Stimulated activated CD4-positive, alpha-beta T cell treated with anti-CD3 and anti-CD28 coated beads, Interleukin-15, amount 100 ng/mL, for 1 hour (primary cell): ENCODE measurements around the gene AGT.
"Not testable (repeated sequence)": the region's sequence is repeated elsewhere in the genome, so short reads cannot be mapped to it uniquely, and the experiment has no call there.

ENCODE experiments used
- DNase-seq, 2 donors: peaks; one replicate each; pipeline ENCODE4 v3.0.0-alpha.2; 2020; ENCODE audit warnings: low read depth in 1 of 2, low spot score in 1 of 2

Gene AGT

GRCh38 chr1:230693221-230693620, 20.7 kb downstream of the AGT start:
- DNase-seq = no peak

- no peak for DNase-seq
Observed at GRCh38 chr1:230691615-230692014, 22.3 kb downstream of the AGT start.

- DNase-seq = no peak
Observed at GRCh38 chr1:230690101-230690500, 23.8 kb downstream of the AGT start.

GRCh38 chr1:230686747-230687146, 27.2 kb downstream of the AGT start:
- DNase-seq = no peak

GRCh38 chr1:230684998-230685397, 28.9 kb downstream of the AGT start:
- no peak for DNase-seq

- DNase-seq = no peak
Observed at GRCh38 chr1:230684146-230684545, 29.8 kb downstream of the AGT start.

GRCh38 chr1:230682882-230683610, 30.9 kb downstream of the AGT start:
- DNase-seq = no peak

GRCh38 chr1:230682274-230682673, 31.6 kb downstream of the AGT start:
- no peak for DNase-seq

- no peak for DNase-seq
Observed at GRCh38 chr1:230681599-230681998, 32.3 kb downstream of the AGT start.

- DNase-seq = no peak
Observed at GRCh38 chr1:230680300-230681025, 33.5 kb downstream of the AGT start.

- no peak for DNase-seq
Observed at GRCh38 chr1:230679825-230680224, 34.1 kb downstream of the AGT start.

- DNase-seq = no peak
Observed at GRCh38 chr1:230679192-230679591, 34.7 kb downstream of the AGT start.

GRCh38 chr1:230677200-230677599, 36.7 kb downstream of the AGT start:
- DNase-seq = no peak

- no peak for DNase-seq
Observed at GRCh38 chr1:230674581-230674980, 39.3 kb downstream of the AGT start.

GRCh38 chr1:230669543-230669942, 44.4 kb downstream of the AGT start:
- no peak for DNase-seq

- DNase-seq = no peak
Observed at GRCh38 chr1:230668227-230668626, 45.7 kb downstream of the AGT start.

- DNase-seq = no peak
Observed at GRCh38 chr1:230661976-230662375, 51.9 kb downstream of the AGT start.

GRCh38 chr1:230658691-230659090, 55.2 kb downstream of the AGT start:
- DNase-seq = no peak

GRCh38 chr1:230658103-230658502, 55.8 kb downstream of the AGT start:
- not testable (repeated sequence) for DNase-seq

- not testable (repeated sequence) for DNase-seq
Observed at GRCh38 chr1:230656719-230657118, 57.2 kb downstream of the AGT start.
